Fibroblast of mammary gland (primary cell): ENCODE results near the gene IGFL4.

ENCODE experiments used
- DNase-seq: peaks from one replicate; pipeline ENCODE4 v3.0.0-alpha.2; 2010; ENCODE audit warnings: low read depth
- H3K4me3 ChIP-seq: 2 replicates; pipeline ENCODE4 v1.5.1; 2011; ENCODE audit warnings: low read depth, mild to moderate bottlenecking, low read length, moderate library complexity; ENCODE audit not compliant: control insufficient read depth
- TF ChIP-seq, protein P1 (sequence below): conservative IDR thresholded peaks from 2 replicates; pipeline ENCODE4 v1.5.1; 2011; ENCODE audit warnings: low read depth, low read length, inconsistent platforms; ENCODE audit not compliant: control insufficient read depth, insufficient read depth

Gene IGFL4

DNA sequence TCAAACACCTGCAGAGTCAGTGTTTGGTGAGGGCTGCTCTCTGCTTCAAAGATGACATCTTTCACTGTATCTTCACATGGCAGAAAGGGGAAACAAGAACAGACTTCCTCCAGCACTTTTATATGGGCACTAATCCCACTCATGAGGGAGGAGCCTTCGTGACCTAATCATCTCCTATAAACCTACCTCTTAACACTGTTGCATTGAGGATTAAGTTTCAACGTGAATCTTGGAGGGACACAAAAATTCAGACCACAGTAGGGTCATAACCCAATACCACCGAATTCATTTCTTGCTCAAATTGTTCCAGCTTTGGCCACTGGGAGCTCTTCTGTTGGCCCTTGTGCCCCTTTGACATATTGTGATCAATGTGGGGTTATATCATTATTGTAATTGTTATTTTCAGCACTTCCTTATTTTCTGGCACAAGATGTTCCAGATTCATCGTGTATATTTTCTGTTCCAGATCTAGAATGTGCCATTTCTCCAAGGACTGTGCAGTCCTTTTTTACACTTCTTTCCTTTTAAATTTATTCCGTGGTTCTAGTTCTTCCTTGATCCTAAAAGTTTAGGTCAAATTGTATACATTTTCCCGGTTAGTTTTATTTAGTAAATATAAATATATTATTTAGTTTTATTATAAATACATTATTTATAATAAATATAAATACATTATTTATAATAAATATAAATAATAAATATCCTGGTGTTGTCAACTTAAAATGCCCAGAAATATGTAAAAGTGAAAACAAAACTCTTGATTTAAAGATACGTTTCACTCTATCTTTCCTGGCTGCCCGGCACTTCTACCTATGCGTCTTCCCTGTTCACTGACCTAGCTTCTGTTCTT lies 35.5 kb upstream of the IGFL4 start:
- TF ChIP-seq, protein P1, sequence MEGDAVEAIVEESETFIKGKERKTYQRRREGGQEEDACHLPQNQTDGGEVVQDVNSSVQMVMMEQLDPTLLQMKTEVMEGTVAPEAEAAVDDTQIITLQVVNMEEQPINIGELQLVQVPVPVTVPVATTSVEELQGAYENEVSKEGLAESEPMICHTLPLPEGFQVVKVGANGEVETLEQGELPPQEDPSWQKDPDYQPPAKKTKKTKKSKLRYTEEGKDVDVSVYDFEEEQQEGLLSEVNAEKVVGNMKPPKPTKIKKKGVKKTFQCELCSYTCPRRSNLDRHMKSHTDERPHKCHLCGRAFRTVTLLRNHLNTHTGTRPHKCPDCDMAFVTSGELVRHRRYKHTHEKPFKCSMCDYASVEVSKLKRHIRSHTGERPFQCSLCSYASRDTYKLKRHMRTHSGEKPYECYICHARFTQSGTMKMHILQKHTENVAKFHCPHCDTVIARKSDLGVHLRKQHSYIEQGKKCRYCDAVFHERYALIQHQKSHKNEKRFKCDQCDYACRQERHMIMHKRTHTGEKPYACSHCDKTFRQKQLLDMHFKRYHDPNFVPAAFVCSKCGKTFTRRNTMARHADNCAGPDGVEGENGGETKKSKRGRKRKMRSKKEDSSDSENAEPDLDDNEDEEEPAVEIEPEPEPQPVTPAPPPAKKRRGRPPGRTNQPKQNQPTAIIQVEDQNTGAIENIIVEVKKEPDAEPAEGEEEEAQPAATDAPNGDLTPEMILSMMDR = no peak
- no peak overlapping the region for H3K4me3 ChIP-seq
- DNase-seq = no peak

GRCh38 chr19:46073268-46073922 lies 32.6 kb upstream of the IGFL4 start:
- no peak overlapping the region for H3K4me3 ChIP-seq
- no peak for DNase-seq
- TF ChIP-seq, protein P1 = no peak

DNA sequence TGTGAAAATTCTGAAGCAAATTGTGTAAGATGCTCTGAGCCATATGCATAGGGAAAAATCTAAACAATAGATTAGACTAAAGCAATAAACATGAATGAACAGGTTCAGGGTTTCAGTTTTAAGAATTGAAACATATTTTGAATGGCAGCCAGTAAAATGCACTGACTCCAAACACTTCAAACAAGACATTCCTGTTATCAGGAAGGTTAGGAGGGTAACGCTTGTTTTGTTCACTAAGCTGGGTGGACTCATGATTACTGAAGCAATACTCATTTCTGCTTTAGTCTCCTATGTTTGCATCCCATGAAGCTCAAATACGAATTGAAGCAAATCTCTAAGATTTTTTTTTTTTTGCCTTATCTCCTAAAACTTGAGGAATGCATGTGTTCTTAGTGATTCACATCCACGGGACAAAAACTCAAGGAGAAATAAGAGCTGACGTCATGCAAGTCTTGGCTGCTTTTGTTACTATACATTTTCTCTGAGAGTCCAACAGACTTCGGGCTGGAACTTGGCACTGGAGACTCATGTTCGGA lies 29.1 kb upstream of the IGFL4 start:
- peak; percentile 96 for DNase-seq

DNA sequence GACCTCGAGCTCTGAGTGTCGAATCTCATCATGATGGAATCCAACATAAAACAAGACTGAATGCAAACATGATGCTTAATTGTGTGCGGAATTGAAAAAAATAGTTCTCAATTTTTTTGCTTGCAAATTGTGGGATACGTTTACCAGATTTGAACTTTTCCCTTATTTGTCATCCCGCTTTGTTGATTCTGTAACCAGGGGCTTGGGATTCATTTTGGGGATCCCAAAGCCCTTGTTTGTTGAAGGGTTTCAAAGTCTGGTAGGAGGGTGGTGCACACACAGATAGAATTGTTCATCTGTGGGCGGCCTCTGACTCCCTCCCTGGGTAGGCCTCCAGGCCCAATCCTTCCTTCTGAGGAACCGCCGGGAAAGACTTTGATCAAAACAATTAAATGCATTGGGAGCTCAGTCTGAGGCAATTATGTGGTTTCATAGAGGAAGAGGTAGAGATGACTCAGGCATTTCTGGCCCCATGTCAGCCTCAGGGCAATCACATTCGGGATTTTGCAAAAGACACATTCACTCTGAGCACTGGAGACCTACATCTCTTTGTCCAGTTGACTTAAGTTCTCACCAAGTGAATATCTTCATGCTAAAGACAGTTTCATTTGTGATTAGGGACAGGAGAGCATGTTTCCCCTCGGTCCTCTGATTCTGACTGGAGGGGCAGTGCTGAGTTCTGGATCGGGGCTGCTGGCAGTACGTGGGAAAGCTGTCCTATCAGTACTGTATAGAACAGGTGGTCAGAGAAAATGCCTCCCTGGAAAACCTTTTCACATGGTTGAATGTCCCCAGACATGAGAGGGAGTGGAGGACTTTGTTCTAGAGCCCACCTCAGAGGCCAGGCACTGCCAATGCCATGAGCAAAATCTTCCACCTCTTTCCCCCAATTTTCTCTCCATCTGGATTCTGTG lies 27.8 kb upstream of the IGFL4 start:
- DNase-seq = peak; percentile 95
- TF ChIP-seq, protein P1 = no peak
- H3K4me3 ChIP-seq = no peak overlapping the region

More for the DNA sequence above, 29.1 kb upstream of the IGFL4 start:
- TF ChIP-seq, protein P1 = no peak
- no peak overlapping the region for H3K4me3 ChIP-seq

GRCh38 chr19:46067691-46068090 lies 26.9 kb upstream of the IGFL4 start:
- no peak for DNase-seq
- TF ChIP-seq, protein P1 = no peak

DNA sequence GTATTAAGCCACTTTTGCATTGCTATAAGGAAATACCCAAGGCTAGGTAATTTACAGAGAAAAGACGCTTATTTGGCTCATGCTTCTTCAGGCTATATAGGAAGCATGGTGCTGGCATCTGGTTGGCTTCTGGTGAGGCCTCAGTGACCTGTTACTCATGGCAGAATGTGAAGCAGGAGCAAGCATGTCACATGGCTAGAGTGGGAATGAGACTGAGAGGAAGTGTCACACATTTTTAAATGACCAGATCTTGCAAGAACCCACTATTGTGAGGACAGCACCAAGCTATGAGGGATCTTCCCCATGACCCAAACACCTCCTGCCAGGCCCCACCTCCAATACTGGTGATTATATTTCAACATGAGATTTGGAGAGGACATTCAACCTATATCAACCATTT lies 25.7 kb upstream of the IGFL4 start:
- TF ChIP-seq, protein P1 = no peak
- no peak overlapping the region for H3K4me3 ChIP-seq
- no peak for DNase-seq

More at GRCh38 chr19:46067691-46068090, 26.9 kb upstream of the IGFL4 start:
- H3K4me3 ChIP-seq = no peak overlapping the region
